ENCODE data around the gene SGMS1. TPM values are rescaled to one million over a fixed set of nuclear protein-coding genes. Genes with fewer than 3 reads are reported as not detected.

The SGMS1 gene
- polyA plus RNA-seq, 1 donor (not counting 4 experiments of a cell fraction or from before 2014, with no cell fraction given) = 18.3 TPM

DNA sequence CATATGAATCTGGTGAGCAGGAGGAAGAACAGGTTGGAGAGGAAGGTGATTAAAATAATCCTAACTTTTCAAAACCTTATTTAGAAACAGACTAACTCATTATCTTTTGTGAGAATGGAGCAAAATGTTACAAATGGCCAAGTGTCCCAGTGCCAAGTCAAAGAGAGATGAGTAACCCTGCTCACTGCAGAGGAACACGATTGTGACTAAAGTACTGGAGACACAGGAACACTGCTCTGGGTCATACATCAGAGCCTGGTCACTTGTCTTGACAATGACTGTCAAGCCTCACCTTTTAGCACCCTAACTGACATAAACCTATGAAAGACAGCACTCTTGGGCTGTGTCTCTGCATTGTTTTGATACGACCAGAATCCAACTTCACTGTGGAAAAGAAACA lies 108.8 kb downstream of the SGMS1 start:
- Histone ChIP-seq H3K9ac (ENCODE audit: control insufficient read depth, extremely low read depth, insufficient read depth, low read length) (no peak overlapping the region), H3K36me3 (ENCODE audit: control insufficient read depth in 2 of 2, extremely low read depth in 1 of 2, insufficient read depth in 2 of 2, low read length in 2 of 2) (peaks cover 0 to 1% of the 10 kb centered on the region in 2 experiments), H3K4me1 (ENCODE audit: control insufficient read depth, extremely low read depth, insufficient read depth, low read length) (peaks cover 19% of the 10 kb centered on the region), H3K27ac (ENCODE audit: control insufficient read depth, insufficient read depth, low read length) (no peak overlapping the region), H3K9me3 (ENCODE audit: control insufficient read depth, low read depth, low read length) (no peaks in the 10 kb centered on the region), H3K9me1 (ENCODE audit: control insufficient read depth, extremely low read depth, insufficient read depth, low read length) (no peaks in the 10 kb centered on the region), H2AFZ (ENCODE audit: control insufficient read depth, low read length) (no peak overlapping the region), H3K4me2 (ENCODE audit: control insufficient read depth, extremely low read depth, insufficient read depth, low read depth, low read length) (no peak overlapping the region), H3K79me2 (ENCODE audit: control insufficient read depth, insufficient read depth, low read length) (no peaks in the 10 kb centered on the region), H3K4me3 (ENCODE audit: control insufficient read depth in 2 of 3, extremely low read depth in 1 of 3, insufficient read depth in 2 of 3, low read depth in 1 of 3, low read length in 3 of 3) (no peak overlapping the region), H4K20me1 (ENCODE audit: control insufficient read depth, extremely low read depth, insufficient read depth, low read length) (no peaks in the 10 kb centered on the region), H3K27me3 (ENCODE audit: control insufficient read depth, extremely low read depth, insufficient read depth, low read length) (no peaks in the 10 kb centered on the region)
- dilution Hi-C loops (cut with MboI; ENCODE audit: extremely low pct_ligation_motif_present, low sequenced_read_pairs) = no loop called here
- no peak for DNase-seq (ENCODE audit: low read depth, low spot score)
- TF ChIP-seq CTCF (optimal IDR thresholded peaks at IDR 0.05 in 1 of 3, IDR thresholded peaks at IDR 0.05 in 1 of 3, conservative IDR thresholded peaks at IDR 0.05 in 1 of 3; ENCODE audit: extremely low read depth in 1 of 3, insufficient read depth in 2 of 3, low read length in 3 of 3) (no peak), EZH2 (IDR thresholded peaks at IDR 0.05; ENCODE audit: low read length) (no peak)
- peak; percentile 56 for FAIRE-seq

DNA sequence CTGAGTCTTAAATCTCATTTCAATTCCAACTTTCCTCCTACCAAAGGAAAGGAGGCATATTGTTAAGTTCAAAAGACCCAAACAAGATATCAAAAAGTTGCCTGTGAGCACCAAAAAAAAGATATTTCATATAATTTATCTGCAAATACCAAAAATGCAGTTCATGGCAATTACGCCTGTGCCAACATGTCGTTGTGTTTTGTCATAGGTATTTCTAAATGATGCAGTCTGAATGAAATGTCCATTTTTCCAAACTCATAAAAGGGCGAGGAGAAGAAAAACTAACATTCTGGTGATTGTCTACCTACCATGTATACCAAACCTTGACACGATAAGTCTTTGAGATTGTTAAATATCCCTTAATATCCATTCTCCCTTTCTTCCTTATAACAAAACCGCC lies 109.8 kb downstream of the SGMS1 start:
- H3K4me3 ChIP-seq (ENCODE audit: control insufficient read depth in 2 of 3, extremely low read depth in 1 of 3, insufficient read depth in 2 of 3, low read depth in 1 of 3, low read length in 3 of 3) = no peak overlapping the region
- H3K27me3 ChIP-seq (ENCODE audit: control insufficient read depth, extremely low read depth, insufficient read depth, low read length) = no peaks in the 10 kb centered on the region
- no peaks in the 10 kb centered on the region for H4K20me1 ChIP-seq (ENCODE audit: control insufficient read depth, extremely low read depth, insufficient read depth, low read length)
- DNase-seq (ENCODE audit: low read depth, low spot score) (no peak), FAIRE-seq (no peak)
- TF ChIP-seq CTCF (optimal IDR thresholded peaks at IDR 0.05 in 1 of 3, IDR thresholded peaks at IDR 0.05 in 1 of 3, conservative IDR thresholded peaks at IDR 0.05 in 1 of 3; ENCODE audit: extremely low read depth in 1 of 3, insufficient read depth in 2 of 3, low read length in 3 of 3) (no peak), EZH2 (IDR thresholded peaks at IDR 0.05; ENCODE audit: low read length) (no peak)
- H3K36me3 ChIP-seq (ENCODE audit: control insufficient read depth in 2 of 2, extremely low read depth in 1 of 2, insufficient read depth in 2 of 2, low read length in 2 of 2) = no peaks in the 10 kb centered on the region
- H3K9ac ChIP-seq (ENCODE audit: control insufficient read depth, extremely low read depth, insufficient read depth, low read length) = no peak overlapping the region
- H3K27ac ChIP-seq (ENCODE audit: control insufficient read depth, insufficient read depth, low read length) = no peak overlapping the region
- no peak overlapping the region for H3K4me2 ChIP-seq (ENCODE audit: control insufficient read depth, extremely low read depth, insufficient read depth, low read depth, low read length)
- no peaks in the 10 kb centered on the region for H3K9me3 ChIP-seq (ENCODE audit: control insufficient read depth, low read depth, low read length)
- dilution Hi-C loops (cut with MboI; ENCODE audit: extremely low pct_ligation_motif_present, low sequenced_read_pairs) = no loop called here
- peaks cover 19% of the 10 kb centered on the region for H3K4me1 ChIP-seq (ENCODE audit: control insufficient read depth, extremely low read depth, insufficient read depth, low read length)
- H3K9me1 ChIP-seq (ENCODE audit: control insufficient read depth, extremely low read depth, insufficient read depth, low read length) = no peaks in the 10 kb centered on the region
- no peak overlapping the region for H2AFZ ChIP-seq (ENCODE audit: control insufficient read depth, low read length)
- no peaks in the 10 kb centered on the region for H3K79me2 ChIP-seq (ENCODE audit: control insufficient read depth, insufficient read depth, low read length)
